IMR-90 (cell line): Measurements from ENCODE around the gene RNF40. TPM values are rescaled to one million over a fixed set of nuclear protein-coding genes. Genes with fewer than 3 reads are reported as not detected.
A peak's percentile ranks its signal among the peaks of the same experiment; 100 is the strongest.

Experiments
- ATAC-seq: fragments of 200-7000 bp; cut with Tn5 transposase; 2 replicates; pipeline ENCODE4 v1.9.1; 2020; ENCODE audit warnings: low read depth, mild to moderate bottlenecking, moderate library complexity
- BruUV-seq: library from RNA; stranded (reverse); fragments of 400-500 nt; replicated peaks from 2 replicates; lab custom pipeline; 2021; lab: Mats Ljungman, UMichigan
- CTCF ChIA-PET: fragments of 300-600 bp; formaldehyde crosslinking; extraction: SDS; loops from one replicate; lab custom pipeline; 2021; ENCODE audit warnings: antibody characterized with exemption; lab: Yijun Ruan, JAX
- POLR2A ChIA-PET: fragments of 300-600 bp; sonication (Branson Sonifier 250); formaldehyde crosslinking; loops from one replicate; lab custom pipeline; 2022; ENCODE audit warnings: antibody characterized with exemption; ENCODE audit not compliant: unreplicated experiment; lab: Charles Lee
- DNase-seq: peaks from one replicate; pipeline ENCODE4 v3.0.0; 2013
- H2AFZ ChIP-seq: replicated peaks from 2 replicates; pipeline ENCODE3; 2013; ENCODE audit warnings: low read length, mild to moderate bottlenecking; ENCODE audit not compliant: poor library complexity
- H2AK5ac ChIP-seq: 2 replicates; pipeline ENCODE4 v1.6.1; 2013; ENCODE audit warnings: low read depth, low read length, inconsistent platforms
- H2AK9ac ChIP-seq: replicated peaks from 2 replicates; pipeline ENCODE3; 2013; ENCODE audit warnings: mild to moderate bottlenecking, low read depth, low read length, moderate library complexity; ENCODE audit not compliant: poor library complexity
- H2BK120ac ChIP-seq: 2 replicates; pipeline ENCODE4 v1.6.1; 2013; ENCODE audit warnings: low read depth, low read length, inconsistent platforms
- H2BK15ac ChIP-seq: 3 replicates; pipeline ENCODE4 v1.6.1; 2013; ENCODE audit warnings: low read depth, low read length, inconsistent platforms
- H2BK20ac ChIP-seq: 2 replicates; pipeline ENCODE4 v1.6.1; 2013; ENCODE audit warnings: low read depth, mild to moderate bottlenecking, inconsistent platforms, low read length, moderate library complexity
- H2BK5ac ChIP-seq: 2 replicates; pipeline ENCODE4 v1.6.1; 2013; ENCODE audit warnings: mild to moderate bottlenecking, low read depth, low read length, inconsistent platforms; ENCODE audit not compliant: poor library complexity, severe bottlenecking
- H3K14ac ChIP-seq: replicated peaks from 2 replicates; pipeline ENCODE4 v1.6.1; 2013; ENCODE audit warnings: low read depth, low read length, inconsistent platforms
- H3K18ac ChIP-seq: 2 replicates; pipeline ENCODE4 v1.6.1; 2013; ENCODE audit warnings: low read depth, low read length, control low read depth
- H3K23ac ChIP-seq: 2 replicates; pipeline ENCODE4 v1.6.1; 2013; ENCODE audit warnings: low read depth, low read length, inconsistent platforms
- H3K27ac ChIP-seq: 2 replicates; pipeline ENCODE4 v1.5.1; 2013; ENCODE audit warnings: mild to moderate bottlenecking, control low read depth, low read length; ENCODE audit not compliant: insufficient read depth
- H3K27me3 ChIP-seq: 2 replicates; pipeline ENCODE4 v1.6.1; 2013; ENCODE audit warnings: low read length; ENCODE audit not compliant: control insufficient read depth, insufficient read depth
- H3K36me3 ChIP-seq: 2 replicates; pipeline ENCODE4 v1.6.1; 2013; ENCODE audit warnings: low read length, mixed read lengths; ENCODE audit not compliant: control insufficient read depth, insufficient read depth
- H3K4ac ChIP-seq: 2 replicates; pipeline ENCODE4 v1.6.1; 2013; ENCODE audit warnings: low read depth, low read length, inconsistent platforms
- H3K4me1 ChIP-seq: 2 replicates; pipeline ENCODE4 v1.6.1; 2013; ENCODE audit warnings: low read length, mixed read lengths; ENCODE audit not compliant: control insufficient read depth, insufficient read depth
- H3K4me2 ChIP-seq: 2 replicates; pipeline ENCODE4 v1.6.1; 2013; ENCODE audit warnings: low read depth, mild to moderate bottlenecking, control low read depth, low read length, moderate library complexity
- H3K4me3 ChIP-seq: 2 replicates; pipeline ENCODE4 v1.5.1; 2013; ENCODE audit warnings: low read depth, mild to moderate bottlenecking, control low read depth, low read length, moderate library complexity; ENCODE audit not compliant: insufficient read depth
- H3K56ac ChIP-seq: 2 replicates; pipeline ENCODE4 v1.6.1; 2013; ENCODE audit warnings: low read length, inconsistent platforms; ENCODE audit not compliant: insufficient read depth; ENCODE audit errors: extremely low read depth
- H3K79me1 ChIP-seq, 2 experiments: 2 replicates each; pipeline ENCODE4 v1.6.1; 2013; ENCODE audit warnings: low read length in 2 of 2, inconsistent platforms in 1 of 2, low read depth in 1 of 2
- H3K9ac ChIP-seq: 2 replicates; pipeline ENCODE4 v1.6.1; 2013; ENCODE audit warnings: low read depth, low read length, control low read depth
- H3K9me1 ChIP-seq: 2 replicates; pipeline ENCODE4 v1.6.1; 2013; ENCODE audit warnings: low read length, inconsistent platforms; ENCODE audit not compliant: insufficient read depth
- H3K9me3 ChIP-seq: 2 replicates; pipeline ENCODE4 v1.6.1; 2013; ENCODE audit warnings: low read length; ENCODE audit not compliant: control insufficient read depth, insufficient read depth
- H4K20me1 ChIP-seq: 2 replicates; pipeline ENCODE4 v1.6.1; 2013; ENCODE audit warnings: low read length, inconsistent platforms; ENCODE audit not compliant: insufficient read depth
- H4K5ac ChIP-seq: 2 replicates; pipeline ENCODE4 v1.6.1; 2013; ENCODE audit warnings: mild to moderate bottlenecking, low read depth, low read length, control low read depth
- H4K8ac ChIP-seq, 2 experiments: 2 replicates each; pipeline ENCODE4 v1.6.1; 2013; ENCODE audit warnings: low read depth in 2 of 2, low read length in 2 of 2, control low read depth in 1 of 2, inconsistent platforms in 1 of 2
- H4K91ac ChIP-seq: 2 replicates; pipeline ENCODE4 v1.6.1; 2013; ENCODE audit warnings: low read depth, low read length, inconsistent platforms; ENCODE audit not compliant: insufficient read depth
- CEBPB ChIP-seq: IDR thresholded peaks from 2 replicates; pipeline ENCODE4 v1.6.1; 2012; ENCODE audit warnings: low read depth, low read length, improper control_type of control experiment
- CHD1 ChIP-seq: IDR thresholded peaks from 2 replicates; pipeline ENCODE4 v1.6.1; 2012; ENCODE audit warnings: low read depth, low read length, improper control_type of control experiment
- MAFK ChIP-seq: IDR thresholded peaks from 2 replicates; pipeline ENCODE4 v1.6.1; 2012; ENCODE audit warnings: low read depth, low read length, improper control_type of control experiment
- MAZ ChIP-seq: IDR thresholded peaks from 2 replicates; pipeline ENCODE4 v1.6.1; 2012; ENCODE audit warnings: low read depth, mild to moderate bottlenecking, low read length, improper control_type of control experiment, moderate library complexity, borderline replicate concordance
- MXI1 ChIP-seq: IDR thresholded peaks from 2 replicates; pipeline ENCODE4 v1.6.1; 2012; ENCODE audit warnings: low read depth, mild to moderate bottlenecking, low read length, moderate library complexity, borderline replicate concordance
- NFE2L2 ChIP-seq: fragments of 150-350 bp; IDR thresholded peaks from 2 replicates; pipeline ENCODE4 v1.6.1; 2016; ENCODE audit warnings: low read depth, mild to moderate bottlenecking, low read length
- POLR2A ChIP-seq: IDR thresholded peaks from 2 replicates; pipeline ENCODE4 v1.6.1; 2012; ENCODE audit warnings: mild to moderate bottlenecking, low read depth, low read length
- RAD21 ChIP-seq: IDR thresholded peaks from 2 replicates; pipeline ENCODE4 v1.6.1; 2012; ENCODE audit warnings: low read length, improper control_type of control experiment
- RCOR1 ChIP-seq: IDR thresholded peaks from 2 replicates; pipeline ENCODE4 v1.6.1; 2012; ENCODE audit warnings: mild to moderate bottlenecking, low read length, improper control_type of control experiment; ENCODE audit not compliant: insufficient replicate concordance
- RFX5 ChIP-seq: IDR thresholded peaks from 2 replicates; pipeline ENCODE4 v1.8.0; 2012; ENCODE audit warnings: low read depth, mild to moderate bottlenecking, low read length, moderate library complexity
- SMC3 ChIP-seq: fragments of 150-350 bp; IDR thresholded peaks from 2 replicates; pipeline ENCODE4 v1.6.1; 2016; ENCODE audit warnings: low read depth, mild to moderate bottlenecking, antibody characterized with exemption, low read length, moderate library complexity
- WGBS, 2 experiments: methylation state at CpG; one replicate each; pipeline versions ENCODE4 v1.1.5 to v1.1.7; 2013; ENCODE audit warnings: missing lambda C conversion rate in 2 of 2; ENCODE audit not compliant: insufficient read length in 1 of 2; ENCODE audit errors: extremely low coverage in 2 of 2; 5-methylcytosine and 5-hydroxymethylcytosine counted together
- dilution Hi-C: fragments of 300-500 bp; cut with HindIII; formaldehyde crosslinking; loops from one replicate; pipeline ENCODE4 v1.14.3; 2018; ENCODE audit warnings: low sequenced_read_pairs; ENCODE audit not compliant: unreplicated experiment
- in situ Hi-C: fragments of 300-500 bp; cut with MboI; formaldehyde crosslinking; loops from 3 replicates; pipeline ENCODE4 v1.14.3; 2019; ENCODE audit warnings: low sequenced_read_pairs, inconsistent platforms, mixed read lengths
- intact Hi-C: fragments of 100-400 bp; cut with micrococcal nuclease; formaldehyde crosslinking; loops from 2 replicates; pipeline ENCODE4 v1.10.0; 2022
- polyA plus RNA-seq, 3 experiments: library from polyadenylated mRNA; depleted of rRNA; stranded (reverse); fragments of >200 nt; gene quantifications; 2 replicates each; pipeline ENCODE4 v1.2.3, GENCODE V29; 2012; ENCODE audit warnings: low replicate concordance in 1 of 3
- total RNA-seq: library from RNA; depleted of rRNA; stranded (reverse); fragments of >200 nt; gene quantifications from 2 replicates; pipeline ENCODE4 v1.2.3, GENCODE V29; 2012
- TF ChIP-seq, protein P1 (sequence below): fragments of 150-350 bp; IDR thresholded peaks from 2 replicates; pipeline ENCODE4 v1.6.1; 2016; ENCODE audit warnings: low read depth, mild to moderate bottlenecking, low read length, moderate library complexity, borderline replicate concordance
- TF ChIP-seq, protein P2 (sequence below): fragments of 150-350 bp; IDR thresholded peaks from 2 replicates; pipeline ENCODE4 v1.6.1; 2017; ENCODE audit warnings: mild to moderate bottlenecking, antibody characterized with exemption, low read length, low read depth
- TF ChIP-seq, protein P3 (sequence below): conservative IDR thresholded peaks from 2 replicates; pipeline ENCODE4 v1.5.1; 2012; ENCODE audit warnings: mild to moderate bottlenecking, low read depth, low read length, improper control_type of control experiment

RNF40 gene
- total and polyA plus RNA-seq, 2 of the 4 experiments (the other 2 are of a cell fraction): 46.7 to 72.4 TPM

DNA sequence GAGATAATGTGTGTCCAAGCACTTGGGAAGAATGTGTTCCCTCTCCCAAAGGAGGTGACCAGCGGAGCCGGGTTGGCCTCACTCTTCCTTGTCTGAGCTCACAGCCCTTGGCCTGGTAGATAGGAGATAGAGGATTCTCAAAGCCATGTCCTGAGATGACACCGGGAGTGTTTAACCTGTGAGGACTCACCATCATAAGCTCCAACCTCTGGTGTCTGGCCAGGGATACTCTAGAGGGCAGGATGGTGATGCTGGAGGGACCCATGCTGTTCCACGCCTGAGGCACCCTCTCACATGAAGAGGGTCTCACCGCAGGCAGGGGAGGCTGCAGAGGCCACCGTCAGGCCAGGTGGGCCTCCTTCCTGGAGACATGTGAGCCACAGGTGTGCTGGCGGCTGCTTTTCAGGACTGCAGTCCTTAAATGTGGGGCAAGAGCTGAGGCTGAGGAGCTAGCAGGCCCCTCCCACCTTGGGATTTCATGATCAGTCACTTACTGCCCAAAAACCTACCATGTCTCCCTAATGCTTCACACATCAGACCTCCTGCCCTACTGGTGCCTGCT lies 31.5 kb downstream of the RNF40 start:
- Histone ChIP-seq H3K18ac (no peak overlapping the region), H3K9ac (no peak overlapping the region), H2BK5ac (no peak overlapping the region), H4K91ac (no peak overlapping the region), H3K27me3 (peaks cover 8% of the 10 kb centered on the region; the same call in 1 of the 2 replicates), H3K14ac (no peak overlapping the region), H3K9me1 (no peaks in the 10 kb centered on the region), H3K27ac (no peak overlapping the region), H3K23ac (no peak overlapping the region), H3K9me3 (no peaks in the 10 kb centered on the region), H3K4me3 (no peak overlapping the region), H2BK120ac (no peak overlapping the region), H4K5ac (no peak overlapping the region), H3K4ac (no peak overlapping the region), H3K79me1 (no peaks in the 10 kb centered on the region), H2BK20ac (no peak overlapping the region), H3K36me3 (no peaks in the 10 kb centered on the region), H4K8ac (no peak overlapping the region), H3K4me2 (no peak overlapping the region), H4K20me1 (no peaks in the 10 kb centered on the region), H2AK5ac (no peak overlapping the region), H3K56ac (no peak overlapping the region), H2BK15ac (no peak overlapping the region), H3K4me1 (no peaks in the 10 kb centered on the region), H2AFZ (peak overlapping the region; percentile 3), H2AK9ac (no peak overlapping the region)
- DNase-seq (no peak), ATAC-seq (no peak)
- in situ Hi-C loops: no loop called here
- intact Hi-C loops: no loop called here
- ChIA-PET CTCF (interaction anchor here (1.7 kb wide), 1 partner anchor 12 kb away, joined by 5 read pairs; no protein-coding TSS in a partner anchor), POLR2A (no interaction called here)
- dilution Hi-C loops: no loop called here
- no TSS peak for BruUV-seq
- TF ChIP-seq, protein P1, sequence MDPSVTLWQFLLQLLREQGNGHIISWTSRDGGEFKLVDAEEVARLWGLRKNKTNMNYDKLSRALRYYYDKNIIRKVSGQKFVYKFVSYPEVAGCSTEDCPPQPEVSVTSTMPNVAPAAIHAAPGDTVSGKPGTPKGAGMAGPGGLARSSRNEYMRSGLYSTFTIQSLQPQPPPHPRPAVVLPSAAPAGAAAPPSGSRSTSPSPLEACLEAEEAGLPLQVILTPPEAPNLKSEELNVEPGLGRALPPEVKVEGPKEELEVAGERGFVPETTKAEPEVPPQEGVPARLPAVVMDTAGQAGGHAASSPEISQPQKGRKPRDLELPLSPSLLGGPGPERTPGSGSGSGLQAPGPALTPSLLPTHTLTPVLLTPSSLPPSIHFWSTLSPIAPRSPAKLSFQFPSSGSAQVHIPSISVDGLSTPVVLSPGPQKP: no peak
- TF ChIP-seq NFE2L2 (no peak), MAFK (no peak), CHD1 (no peak), RFX5 (no peak), MAZ (no peak), RAD21 (no peak), SMC3 (no peak), CEBPB (no peak), RCOR1 (no peak), POLR2A (no peak), MXI1 (no peak)
- TF ChIP-seq, protein P2, sequence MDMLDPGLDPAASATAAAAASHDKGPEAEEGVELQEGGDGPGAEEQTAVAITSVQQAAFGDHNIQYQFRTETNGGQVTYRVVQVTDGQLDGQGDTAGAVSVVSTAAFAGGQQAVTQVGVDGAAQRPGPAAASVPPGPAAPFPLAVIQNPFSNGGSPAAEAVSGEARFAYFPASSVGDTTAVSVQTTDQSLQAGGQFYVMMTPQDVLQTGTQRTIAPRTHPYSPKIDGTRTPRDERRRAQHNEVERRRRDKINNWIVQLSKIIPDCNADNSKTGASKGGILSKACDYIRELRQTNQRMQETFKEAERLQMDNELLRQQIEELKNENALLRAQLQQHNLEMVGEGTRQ: no peak
- TF ChIP-seq, protein P3, sequence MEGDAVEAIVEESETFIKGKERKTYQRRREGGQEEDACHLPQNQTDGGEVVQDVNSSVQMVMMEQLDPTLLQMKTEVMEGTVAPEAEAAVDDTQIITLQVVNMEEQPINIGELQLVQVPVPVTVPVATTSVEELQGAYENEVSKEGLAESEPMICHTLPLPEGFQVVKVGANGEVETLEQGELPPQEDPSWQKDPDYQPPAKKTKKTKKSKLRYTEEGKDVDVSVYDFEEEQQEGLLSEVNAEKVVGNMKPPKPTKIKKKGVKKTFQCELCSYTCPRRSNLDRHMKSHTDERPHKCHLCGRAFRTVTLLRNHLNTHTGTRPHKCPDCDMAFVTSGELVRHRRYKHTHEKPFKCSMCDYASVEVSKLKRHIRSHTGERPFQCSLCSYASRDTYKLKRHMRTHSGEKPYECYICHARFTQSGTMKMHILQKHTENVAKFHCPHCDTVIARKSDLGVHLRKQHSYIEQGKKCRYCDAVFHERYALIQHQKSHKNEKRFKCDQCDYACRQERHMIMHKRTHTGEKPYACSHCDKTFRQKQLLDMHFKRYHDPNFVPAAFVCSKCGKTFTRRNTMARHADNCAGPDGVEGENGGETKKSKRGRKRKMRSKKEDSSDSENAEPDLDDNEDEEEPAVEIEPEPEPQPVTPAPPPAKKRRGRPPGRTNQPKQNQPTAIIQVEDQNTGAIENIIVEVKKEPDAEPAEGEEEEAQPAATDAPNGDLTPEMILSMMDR: no peak
- WGBS, 2 experiments: 100% methylated on average over 1 of the region's 7 CpGs; no CpG with 5 or more reads in 1 of the 2 experiments
